Stimulated activated CD4-positive, alpha-beta T cell treated with anti-CD3 and anti-CD28 coated beads, Interleukin-2, amount 100 ng/mL, for 48 hours (primary cell): ENCODE measurements around the gene FBXL17.
"Not testable (repeated sequence)": the region's sequence is repeated elsewhere in the genome, so short reads cannot be mapped to it uniquely, and the experiment has no call there.

Source experiments
- DNase-seq, 2 donors: peaks; one replicate each; pipeline ENCODE4 v3.0.0-alpha.2; 2020

FBXL17 gene

GRCh38 chr5:108238936-108239887 lies 142.7 kb downstream of the FBXL17 start:
- no peak for DNase-seq

GRCh38 chr5:108238461-108238860 lies 143.4 kb downstream of the FBXL17 start:
- no peak for DNase-seq

GRCh38 chr5:108233617-108234155 lies 148.2 kb downstream of the FBXL17 start:
- no peak for DNase-seq

GRCh38 chr5:108232805-108233204 lies 149.1 kb downstream of the FBXL17 start:
- DNase-seq: no peak

GRCh38 chr5:108222011-108222410 lies 159.9 kb downstream of the FBXL17 start:
- no peak for DNase-seq

GRCh38 chr5:108220834-108221233 lies 161.1 kb downstream of the FBXL17 start:
- DNase-seq: no peak

DNA sequence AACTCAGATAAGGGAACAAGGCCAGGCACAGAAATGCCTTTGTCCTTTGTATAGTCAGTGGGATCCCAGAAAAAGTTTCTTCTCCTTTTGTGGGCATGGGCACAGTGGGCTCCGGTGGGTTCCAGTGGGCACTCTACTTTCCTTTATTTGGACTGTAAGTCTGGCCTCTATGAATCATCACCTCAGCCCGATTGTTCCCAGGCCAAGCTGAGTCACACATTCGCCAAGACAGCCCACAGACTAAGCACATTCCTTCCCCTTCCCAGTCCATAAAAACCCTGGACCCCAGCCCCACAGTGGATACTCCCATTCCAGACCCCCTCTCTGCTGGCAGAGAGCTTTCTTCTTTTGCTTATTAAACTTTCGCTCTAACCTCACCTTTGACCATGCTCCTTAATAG lies 165.0 kb downstream of the FBXL17 start:
- DNase-seq: no peak

GRCh38 chr5:108214857-108215256 lies 167.0 kb downstream of the FBXL17 start:
- no peak for DNase-seq

- no peak for DNase-seq
These were observed 169.0 kb downstream of the FBXL17 start for GRCh38 chr5:108212775-108213346.

DNA sequence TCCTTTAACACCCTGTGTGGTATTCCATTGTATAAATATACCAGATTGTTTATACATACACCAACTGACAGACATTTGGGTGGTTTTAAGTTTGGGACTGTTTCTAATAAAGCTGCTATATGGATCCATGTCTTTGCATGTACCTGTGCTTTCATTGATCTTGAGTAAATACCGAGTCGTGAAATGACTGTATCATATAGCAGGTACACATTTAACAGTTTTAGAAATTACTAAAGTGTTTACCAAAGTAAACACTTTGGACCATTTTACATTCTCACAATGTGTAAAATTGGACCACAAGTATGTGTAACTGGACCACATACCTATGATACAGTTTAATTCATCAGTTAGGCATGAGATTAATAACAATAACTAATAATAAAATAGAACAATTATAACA lies 175.2 kb downstream of the FBXL17 start:
- DNase-seq: no peak

DNA sequence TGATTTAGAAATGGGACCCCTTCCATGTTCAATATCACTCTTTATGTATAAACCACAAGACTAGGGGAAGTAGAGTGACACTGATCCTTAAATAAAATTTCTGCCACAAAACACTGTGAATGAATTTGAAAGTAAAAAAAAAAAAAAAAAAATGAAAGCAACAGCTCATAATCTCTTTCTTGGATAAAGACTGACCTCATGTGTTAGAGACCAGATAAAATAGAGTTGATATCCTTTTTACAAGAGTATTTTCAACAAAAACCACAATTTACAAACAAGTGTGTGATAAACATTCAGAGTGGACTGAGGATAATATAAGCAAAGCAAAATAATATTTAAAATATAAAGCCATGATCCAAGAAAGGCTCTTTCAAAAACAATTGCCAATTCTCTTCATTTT lies 180.2 kb downstream of the FBXL17 start:
- DNase-seq: no peak

- no peak for DNase-seq
These were observed 185.6 kb downstream of the FBXL17 start for GRCh38 chr5:108196276-108196675.

DNA sequence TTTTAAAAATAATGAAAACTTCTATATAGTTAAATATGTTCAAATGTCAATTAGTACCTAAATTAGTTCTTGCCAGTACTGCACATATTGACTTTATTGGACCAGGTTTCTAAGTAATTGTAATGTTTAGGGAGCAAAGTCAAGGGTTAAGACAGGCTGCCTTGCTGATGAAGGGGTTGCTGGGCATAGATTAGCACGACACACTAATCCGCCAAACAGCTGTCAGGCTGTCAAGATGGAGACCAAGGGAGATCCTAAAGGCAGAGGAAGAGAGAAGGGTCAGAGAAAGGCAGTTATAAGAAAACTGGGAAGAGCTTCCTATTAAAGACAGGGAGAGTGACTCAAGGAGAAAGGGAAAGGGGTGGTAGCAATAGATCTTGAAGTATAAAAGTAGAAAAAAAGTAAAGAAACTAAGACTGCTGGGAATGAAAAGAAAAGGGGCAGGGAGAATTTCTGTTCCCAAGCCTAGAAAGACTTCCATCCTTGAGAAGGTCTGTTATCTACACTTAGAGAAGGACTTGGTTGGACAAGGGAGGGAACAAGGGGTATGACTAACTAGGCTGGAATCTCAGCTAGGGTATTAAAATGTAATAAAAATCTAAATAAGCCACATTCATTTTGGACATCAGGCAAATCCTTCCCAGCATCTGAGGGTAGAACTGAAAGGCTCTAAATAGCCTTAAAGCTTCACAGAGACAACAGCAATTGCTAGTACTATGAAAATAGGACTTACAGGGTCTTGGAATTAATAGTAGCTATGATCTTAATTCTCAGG lies 188.7 kb downstream of the FBXL17 start:
- DNase-seq: no peak

DNA sequence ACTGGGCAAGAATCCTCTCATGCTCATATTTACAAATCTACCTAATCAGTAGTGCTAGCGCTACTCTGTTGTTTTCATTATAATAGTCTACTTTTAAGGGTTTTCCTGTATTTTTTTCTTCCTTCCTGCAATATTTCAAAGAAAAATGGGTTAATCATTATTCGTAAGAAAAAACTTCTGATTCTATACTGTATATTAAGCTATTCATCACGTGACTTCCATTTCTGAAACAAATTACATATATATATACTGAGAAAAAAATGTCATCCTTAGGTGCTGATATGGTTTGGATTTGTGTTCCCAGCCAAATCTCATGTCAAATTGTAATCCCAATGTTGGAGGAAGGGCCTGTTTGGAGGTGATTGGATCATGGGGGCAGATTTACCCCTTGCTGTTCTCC lies 197.0 kb downstream of the FBXL17 start:
- no peak for DNase-seq

GRCh38 chr5:108181975-108182374 lies 199.9 kb downstream of the FBXL17 start:
- DNase-seq: no peak

DNA sequence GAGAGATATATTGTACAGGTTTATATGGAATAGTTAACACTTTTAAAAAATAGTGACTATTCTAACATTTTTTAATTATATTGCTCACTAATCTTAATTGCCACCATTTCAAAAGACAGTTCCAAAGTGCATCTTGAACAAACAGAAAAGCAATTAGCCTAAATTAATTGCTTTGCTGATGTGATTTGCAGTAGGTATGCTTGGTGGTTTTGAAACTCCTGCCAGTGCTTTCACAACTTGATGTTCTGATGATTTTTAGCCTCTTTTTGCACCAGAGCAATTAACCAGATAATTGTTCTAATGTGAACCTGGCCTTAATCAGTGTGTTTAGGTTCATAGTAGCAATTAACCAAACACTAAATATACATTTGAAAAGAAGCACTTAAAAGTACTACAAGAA lies 207.6 kb downstream of the FBXL17 start:
- DNase-seq: no peak

- no peak for DNase-seq
These were observed 210.1 kb downstream of the FBXL17 start for GRCh38 chr5:108171759-108172158.

DNA sequence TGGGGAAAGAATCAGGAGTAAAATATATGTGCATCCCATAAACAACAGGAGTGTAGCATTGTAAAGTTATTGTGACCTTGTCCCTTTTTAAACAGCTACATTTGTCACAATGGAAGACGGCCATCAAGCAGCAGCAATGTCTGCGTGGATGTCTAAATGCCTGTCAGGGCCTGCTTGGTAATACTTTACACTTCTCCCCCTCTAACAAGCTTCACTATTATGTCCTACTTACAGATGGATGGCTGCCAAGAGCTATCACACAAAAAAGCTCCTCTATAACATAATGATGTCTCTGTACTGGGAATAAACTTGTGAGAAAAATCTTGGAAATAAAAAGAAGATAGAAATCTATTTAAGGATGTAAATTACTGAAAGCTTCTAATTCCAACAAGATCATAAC lies 213.0 kb downstream of the FBXL17 start:
- DNase-seq: no peak

GRCh38 chr5:108167174-108167573 lies 214.7 kb downstream of the FBXL17 start:
- no peak for DNase-seq

- DNase-seq: no peak
These were observed 217.3 kb downstream of the FBXL17 start for GRCh38 chr5:108164574-108164973.

GRCh38 chr5:108152854-108153253 lies 229.0 kb downstream of the FBXL17 start:
- DNase-seq: not testable (repeated sequence)

- no peak for DNase-seq
These were observed 232.5 kb downstream of the FBXL17 start for GRCh38 chr5:108149369-108149768.

DNA sequence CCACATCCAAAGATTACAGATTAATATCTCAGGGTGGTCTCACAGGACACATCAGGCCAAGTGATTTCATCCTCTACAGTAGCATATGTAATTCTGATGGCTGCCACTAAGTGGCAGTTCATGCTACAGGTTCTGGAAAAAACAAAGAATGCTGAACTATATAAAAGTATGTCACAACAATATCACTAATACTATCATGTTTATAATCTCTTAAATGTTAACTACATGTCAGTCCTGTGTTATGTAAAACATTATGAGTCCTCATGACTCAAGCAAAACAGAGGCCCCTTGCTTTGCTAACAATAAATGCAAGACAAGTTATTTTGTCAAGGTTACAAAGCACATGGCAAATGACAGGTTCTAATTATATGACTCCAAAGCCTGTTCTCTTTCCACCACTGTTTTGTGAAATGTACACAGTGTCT lies 233.2 kb downstream of the FBXL17 start:
- DNase-seq: no peak
